IMR-90 (cell line): ENCODE results near the gene SPPL3. TPM values are rescaled to one million over a fixed set of nuclear protein-coding genes. Genes with fewer than 3 reads are reported as not detected.

Source experiments
- ATAC-seq: fragments of 200-7000 bp; cut with Tn5 transposase; 2 replicates; pipeline ENCODE4 v1.9.1; 2020; ENCODE audit warnings: low read depth, mild to moderate bottlenecking, moderate library complexity
- BruUV-seq: library from RNA; stranded (reverse); fragments of 400-500 nt; replicated peaks from 2 replicates; lab custom pipeline; 2021; lab: Mats Ljungman, UMichigan
- CTCF ChIA-PET: fragments of 300-600 bp; formaldehyde crosslinking; extraction: SDS; loops from one replicate; lab custom pipeline; 2021; ENCODE audit warnings: antibody characterized with exemption; lab: Yijun Ruan, JAX
- POLR2A ChIA-PET: fragments of 300-600 bp; sonication (Branson Sonifier 250); formaldehyde crosslinking; loops from one replicate; lab custom pipeline; 2022; ENCODE audit warnings: antibody characterized with exemption; ENCODE audit not compliant: unreplicated experiment; lab: Charles Lee
- DNase-seq: peaks from one replicate; pipeline ENCODE4 v3.0.0; 2013
- H2AFZ ChIP-seq: replicated peaks from 2 replicates; pipeline ENCODE3; 2013; ENCODE audit warnings: low read length, mild to moderate bottlenecking; ENCODE audit not compliant: poor library complexity
- H2AK5ac ChIP-seq: 2 replicates; pipeline ENCODE4 v1.6.1; 2013; ENCODE audit warnings: low read depth, low read length, inconsistent platforms
- H2AK9ac ChIP-seq: replicated peaks from 2 replicates; pipeline ENCODE3; 2013; ENCODE audit warnings: mild to moderate bottlenecking, low read depth, low read length, moderate library complexity; ENCODE audit not compliant: poor library complexity
- H2BK120ac ChIP-seq: 2 replicates; pipeline ENCODE4 v1.6.1; 2013; ENCODE audit warnings: low read depth, low read length, inconsistent platforms
- H2BK15ac ChIP-seq: 3 replicates; pipeline ENCODE4 v1.6.1; 2013; ENCODE audit warnings: low read depth, low read length, inconsistent platforms
- H2BK20ac ChIP-seq: 2 replicates; pipeline ENCODE4 v1.6.1; 2013; ENCODE audit warnings: low read depth, mild to moderate bottlenecking, inconsistent platforms, low read length, moderate library complexity
- H2BK5ac ChIP-seq: 2 replicates; pipeline ENCODE4 v1.6.1; 2013; ENCODE audit warnings: mild to moderate bottlenecking, low read depth, low read length, inconsistent platforms; ENCODE audit not compliant: poor library complexity, severe bottlenecking
- H3K14ac ChIP-seq: replicated peaks from 2 replicates; pipeline ENCODE4 v1.6.1; 2013; ENCODE audit warnings: low read depth, low read length, inconsistent platforms
- H3K18ac ChIP-seq: 2 replicates; pipeline ENCODE4 v1.6.1; 2013; ENCODE audit warnings: low read depth, low read length, control low read depth
- H3K23ac ChIP-seq: 2 replicates; pipeline ENCODE4 v1.6.1; 2013; ENCODE audit warnings: low read depth, low read length, inconsistent platforms
- H3K27ac ChIP-seq: 2 replicates; pipeline ENCODE4 v1.5.1; 2013; ENCODE audit warnings: mild to moderate bottlenecking, control low read depth, low read length; ENCODE audit not compliant: insufficient read depth
- H3K27me3 ChIP-seq: 2 replicates; pipeline ENCODE4 v1.6.1; 2013; ENCODE audit warnings: low read length; ENCODE audit not compliant: control insufficient read depth, insufficient read depth
- H3K36me3 ChIP-seq: 2 replicates; pipeline ENCODE4 v1.6.1; 2013; ENCODE audit warnings: low read length, mixed read lengths; ENCODE audit not compliant: control insufficient read depth, insufficient read depth
- H3K4ac ChIP-seq: 2 replicates; pipeline ENCODE4 v1.6.1; 2013; ENCODE audit warnings: low read depth, low read length, inconsistent platforms
- H3K4me1 ChIP-seq: 2 replicates; pipeline ENCODE4 v1.6.1; 2013; ENCODE audit warnings: low read length, mixed read lengths; ENCODE audit not compliant: control insufficient read depth, insufficient read depth
- H3K4me2 ChIP-seq: 2 replicates; pipeline ENCODE4 v1.6.1; 2013; ENCODE audit warnings: low read depth, mild to moderate bottlenecking, control low read depth, low read length, moderate library complexity
- H3K4me3 ChIP-seq: 2 replicates; pipeline ENCODE4 v1.5.1; 2013; ENCODE audit warnings: low read depth, mild to moderate bottlenecking, control low read depth, low read length, moderate library complexity; ENCODE audit not compliant: insufficient read depth
- H3K56ac ChIP-seq: 2 replicates; pipeline ENCODE4 v1.6.1; 2013; ENCODE audit warnings: low read length, inconsistent platforms; ENCODE audit not compliant: insufficient read depth; ENCODE audit errors: extremely low read depth
- H3K79me1 ChIP-seq, 2 experiments: 2 replicates each; pipeline ENCODE4 v1.6.1; 2013; ENCODE audit warnings: low read length in 2 of 2, inconsistent platforms in 1 of 2, low read depth in 1 of 2
- H3K9ac ChIP-seq: 2 replicates; pipeline ENCODE4 v1.6.1; 2013; ENCODE audit warnings: low read depth, low read length, control low read depth
- H3K9me1 ChIP-seq: 2 replicates; pipeline ENCODE4 v1.6.1; 2013; ENCODE audit warnings: low read length, inconsistent platforms; ENCODE audit not compliant: insufficient read depth
- H3K9me3 ChIP-seq: 2 replicates; pipeline ENCODE4 v1.6.1; 2013; ENCODE audit warnings: low read length; ENCODE audit not compliant: control insufficient read depth, insufficient read depth
- H4K20me1 ChIP-seq: 2 replicates; pipeline ENCODE4 v1.6.1; 2013; ENCODE audit warnings: low read length, inconsistent platforms; ENCODE audit not compliant: insufficient read depth
- H4K5ac ChIP-seq: 2 replicates; pipeline ENCODE4 v1.6.1; 2013; ENCODE audit warnings: mild to moderate bottlenecking, low read depth, low read length, control low read depth
- H4K8ac ChIP-seq, 2 experiments: 2 replicates each; pipeline ENCODE4 v1.6.1; 2013; ENCODE audit warnings: low read depth in 2 of 2, low read length in 2 of 2, control low read depth in 1 of 2, inconsistent platforms in 1 of 2
- H4K91ac ChIP-seq: 2 replicates; pipeline ENCODE4 v1.6.1; 2013; ENCODE audit warnings: low read depth, low read length, inconsistent platforms; ENCODE audit not compliant: insufficient read depth
- BHLHE40 ChIP-seq: fragments of 150-350 bp; IDR thresholded peaks from 2 replicates; pipeline ENCODE4 v1.6.1; 2016; ENCODE audit warnings: mild to moderate bottlenecking, low read depth, low read length
- CEBPB ChIP-seq: IDR thresholded peaks from 2 replicates; pipeline ENCODE4 v1.6.1; 2012; ENCODE audit warnings: low read depth, low read length, improper control_type of control experiment
- CHD1 ChIP-seq: IDR thresholded peaks from 2 replicates; pipeline ENCODE4 v1.6.1; 2012; ENCODE audit warnings: low read depth, low read length, improper control_type of control experiment
- CTCF ChIP-seq: conservative IDR thresholded peaks from 2 replicates; pipeline ENCODE4 v1.5.1; 2012; ENCODE audit warnings: mild to moderate bottlenecking, low read depth, low read length, improper control_type of control experiment
- ELK1 ChIP-seq: fragments of 150-350 bp; IDR thresholded peaks from 2 replicates; pipeline ENCODE4 v1.6.1; 2016; ENCODE audit warnings: low read depth, mild to moderate bottlenecking, low read length, moderate library complexity, borderline replicate concordance
- FOS ChIP-seq: fragments of 150-350 bp; IDR thresholded peaks from 2 replicates; pipeline ENCODE4 v1.6.1; 2016; ENCODE audit warnings: low read depth, low read length
- MAFK ChIP-seq: IDR thresholded peaks from 2 replicates; pipeline ENCODE4 v1.6.1; 2012; ENCODE audit warnings: low read depth, low read length, improper control_type of control experiment
- MAZ ChIP-seq: IDR thresholded peaks from 2 replicates; pipeline ENCODE4 v1.6.1; 2012; ENCODE audit warnings: low read depth, mild to moderate bottlenecking, low read length, improper control_type of control experiment, moderate library complexity, borderline replicate concordance
- MXI1 ChIP-seq: IDR thresholded peaks from 2 replicates; pipeline ENCODE4 v1.6.1; 2012; ENCODE audit warnings: low read depth, mild to moderate bottlenecking, low read length, moderate library complexity, borderline replicate concordance
- NFE2L2 ChIP-seq: fragments of 150-350 bp; IDR thresholded peaks from 2 replicates; pipeline ENCODE4 v1.6.1; 2016; ENCODE audit warnings: low read depth, mild to moderate bottlenecking, low read length
- POLR2A ChIP-seq: IDR thresholded peaks from 2 replicates; pipeline ENCODE4 v1.6.1; 2012; ENCODE audit warnings: mild to moderate bottlenecking, low read depth, low read length
- RAD21 ChIP-seq: IDR thresholded peaks from 2 replicates; pipeline ENCODE4 v1.6.1; 2012; ENCODE audit warnings: low read length, improper control_type of control experiment
- RCOR1 ChIP-seq: IDR thresholded peaks from 2 replicates; pipeline ENCODE4 v1.6.1; 2012; ENCODE audit warnings: mild to moderate bottlenecking, low read length, improper control_type of control experiment; ENCODE audit not compliant: insufficient replicate concordance
- RFX5 ChIP-seq: IDR thresholded peaks from 2 replicates; pipeline ENCODE4 v1.8.0; 2012; ENCODE audit warnings: low read depth, mild to moderate bottlenecking, low read length, moderate library complexity
- SMC3 ChIP-seq: fragments of 150-350 bp; IDR thresholded peaks from 2 replicates; pipeline ENCODE4 v1.6.1; 2016; ENCODE audit warnings: low read depth, mild to moderate bottlenecking, antibody characterized with exemption, low read length, moderate library complexity
- USF2 ChIP-seq: fragments of 150-350 bp; IDR thresholded peaks from 2 replicates; pipeline ENCODE4 v1.6.1; 2017; ENCODE audit warnings: mild to moderate bottlenecking, antibody characterized with exemption, low read length, low read depth
- WGBS, 2 experiments: methylation state at CpG; one replicate each; pipeline versions ENCODE4 v1.1.5 to v1.1.7; 2013; ENCODE audit warnings: missing lambda C conversion rate in 2 of 2; ENCODE audit not compliant: insufficient read length in 1 of 2; ENCODE audit errors: extremely low coverage in 2 of 2; 5-methylcytosine and 5-hydroxymethylcytosine counted together
- dilution Hi-C: fragments of 300-500 bp; cut with HindIII; formaldehyde crosslinking; loops from one replicate; pipeline ENCODE4 v1.14.3; 2018; ENCODE audit warnings: low sequenced_read_pairs; ENCODE audit not compliant: unreplicated experiment
- in situ Hi-C: fragments of 300-500 bp; cut with MboI; formaldehyde crosslinking; loops from 3 replicates; pipeline ENCODE4 v1.14.3; 2019; ENCODE audit warnings: low sequenced_read_pairs, inconsistent platforms, mixed read lengths
- intact Hi-C: fragments of 100-400 bp; cut with micrococcal nuclease; formaldehyde crosslinking; loops from 2 replicates; pipeline ENCODE4 v1.10.0; 2022
- polyA plus RNA-seq, 3 experiments: library from polyadenylated mRNA; depleted of rRNA; stranded (reverse); fragments of >200 nt; gene quantifications; 2 replicates each; pipeline ENCODE4 v1.2.3, GENCODE V29; 2012; ENCODE audit warnings: low replicate concordance in 1 of 3
- total RNA-seq: library from RNA; depleted of rRNA; stranded (reverse); fragments of >200 nt; gene quantifications from 2 replicates; pipeline ENCODE4 v1.2.3, GENCODE V29; 2012

Gene SPPL3
- total and polyA plus RNA-seq, 2 of the 4 experiments (the other 2 are of a cell fraction), result 1.6 to 18.0 TPM

- Histone ChIP-seq H4K20me1 (no peaks in the 10 kb centered on the region; the same call in 1 of the 2 replicates), H3K4ac (no peak overlapping the region), H3K4me1 (no peaks in the 10 kb centered on the region), H2BK15ac (no peak overlapping the region), H4K5ac (no peak overlapping the region), H4K91ac (no peak overlapping the region), H2AFZ (no peak overlapping the region), H2BK120ac (no peak overlapping the region), H3K36me3 (no peaks in the 10 kb centered on the region), H3K56ac (no peak overlapping the region), H3K18ac (no peak overlapping the region), H3K79me1 (no peaks in the 10 kb centered on the region), H3K9me3 (no peaks in the 10 kb centered on the region), H2AK9ac (no peak overlapping the region), H3K27ac (no peak overlapping the region), H3K4me2 (no peak overlapping the region), H3K27me3 (peaks cover 6% of the 10 kb centered on the region; the same call in 1 of the 2 replicates), H2AK5ac (no peak overlapping the region), H3K9me1 (no peaks in the 10 kb centered on the region), H2BK5ac (no peak overlapping the region), H3K23ac (no peak overlapping the region; the same call in 1 of the 2 replicates), H3K9ac (no peak overlapping the region), H3K14ac (no peak overlapping the region), H4K8ac (no peak overlapping the region), H3K4me3 (no peak overlapping the region), H2BK20ac (no peak overlapping the region)
- in situ Hi-C loops, result no loop called here
- DNase-seq (no peak), ATAC-seq (no peak)
- BruUV-seq, result no TSS peak
- intact Hi-C loops, result no loop called here
- TF ChIP-seq CTCF (no peak), CEBPB (no peak), MAFK (no peak), MXI1 (no peak), POLR2A (no peak), RCOR1 (no peak), RAD21 (no peak), MAZ (no peak), RFX5 (no peak), CHD1 (no peak), BHLHE40 (no peak), USF2 (no peak), SMC3 (no peak), FOS (no peak), NFE2L2 (no peak), ELK1 (no peak)
- ChIA-PET CTCF (interaction anchor here (0.6 kb wide), 1 partner anchor 46 kb away, joined by 3 read pairs; no protein-coding TSS in a partner anchor), POLR2A (no interaction called here)
- 88% methylated on average over 2 of the region's 5 CpGs; no CpG with 5 or more reads in 1 of the 2 experiments for WGBS, 2 experiments
- dilution Hi-C loops, result no loop called here
Measured at GRCh38 chr12:120749256-120749655, 154.9 kb downstream of the SPPL3 start.
